ENCODE data around the gene NCKAP5. TPM values are rescaled to one million over a fixed set of nuclear protein-coding genes. Genes with fewer than 3 reads are reported as not detected.
A peak's percentile ranks its signal among the peaks of the same experiment; 100 is the strongest.

The NCKAP5 gene
- total and polyA plus RNA-seq, 9 of the 15 experiments (the other 6 are each of a cell fraction or from before 2014, with no cell fraction given): not detected

- Histone ChIP-seq H2AFZ (ENCODE audit: low read depth, low read length) (no peak overlapping the region), H3K79me2 (ENCODE audit: control insufficient read depth, insufficient read depth, low read length) (no peaks in the 10 kb centered on the region), H3K9me3 (replicated peaks; ENCODE audit: control insufficient read depth, insufficient read depth, low read depth, low read length) (no peaks in the 10 kb centered on the region), H3K9ac (ENCODE audit: insufficient read depth in 1 of 2, low read depth in 2 of 2, low read length in 2 of 2) (no peak overlapping the region), H3K36me3 (ENCODE audit: control insufficient read depth, insufficient read depth, low read length) (no peaks in the 10 kb centered on the region), H3K4me1 (replicated peaks in 1 of 2; ENCODE audit: control insufficient read depth in 2 of 2, insufficient read depth in 2 of 2, low read length in 2 of 2) (no peaks in the 10 kb centered on the region), H3K4me3 (no peak overlapping the region), H3K27me3 (ENCODE audit: control insufficient read depth in 2 of 2, insufficient read depth in 2 of 2, low read length in 2 of 2) (no peaks in the 10 kb centered on the region), H4K20me1 (replicated peaks; ENCODE audit: control insufficient read depth, insufficient read depth, low read length) (no peaks in the 10 kb centered on the region), H3K27ac (ENCODE audit: extremely low read depth, low read depth, low read length) (no peak overlapping the region), H3K9me1 (ENCODE audit: control insufficient read depth, insufficient read depth, low read length) (peaks cover 2% of the 10 kb centered on the region), H3K4me2 (ENCODE audit: insufficient read depth, low read length) (no peak overlapping the region)
- ATAC-seq (no peak), DNase-seq (ENCODE audit: extremely low read depth in 1 of 4, low spot score in 3 of 4) (no peak), FAIRE-seq (no peak)
- TF ChIP-seq ATF3 (IDR thresholded peaks at IDR 0.05): no peak
- TF ChIP-seq ATF3 (CRISPR knock-in tag; conservative IDR thresholded peaks at IDR 0.05): no peak
- TF ChIP-seq NFIC (IDR thresholded peaks at IDR 0.05): peak; percentile 58; the same call in 1 of the 2 replicates
- no peak for TF ChIP-seq HLTF (IDR thresholded peaks at IDR 0.05)
- TF ChIP-seq TCF15 (CRISPR knock-in tag; IDR thresholded peaks at IDR 0.05): no peak
- CTCF ChIA-PET (ENCODE audit: low intra/inter-chr PET ratio): no interaction called here
- POLR2A ChIA-PET: no interaction called here
- in situ Hi-C loops (cut with MboI): no loop called here
- BruUV-seq (replicated peaks): no TSS peak
- 0% methylated on average over 1 of the region's 1 CpG for WGBS (ENCODE audit: insufficient coverage, low coverage, missing lambda C conversion rate)
- intact Hi-C loops (cut with micrococcal nuclease): no loop called here
Observed at GRCh38 chr2:132766573-132766972, 801.7 kb downstream of the NCKAP5 start.

- ATAC-seq (no peak), FAIRE-seq (no peak), DNase-seq (ENCODE audit: extremely low read depth in 1 of 4, low spot score in 3 of 4) (no peak)
- 0% methylated on average over 1 of the region's 1 CpG for WGBS (ENCODE audit: insufficient coverage, low coverage, missing lambda C conversion rate)
- TF ChIP-seq NCOA4 (IDR thresholded peaks at IDR 0.05; ENCODE audit: partially characterized antibody) (no peak), NFIX (CRISPR knock-in tag; IDR thresholded peaks at IDR 0.05; ENCODE audit: low read depth) (peak; percentile 83), NFIC (IDR thresholded peaks at IDR 0.05) (peak; percentile 78)
- Histone ChIP-seq H3K27me3 (ENCODE audit: control insufficient read depth in 2 of 2, insufficient read depth in 2 of 2, low read length in 2 of 2) (no peaks in the 10 kb centered on the region), H3K36me3 (ENCODE audit: control insufficient read depth, insufficient read depth, low read length) (no peaks in the 10 kb centered on the region), H3K27ac (ENCODE audit: extremely low read depth, low read depth, low read length) (no peak overlapping the region), H3K4me1 (replicated peaks in 1 of 2; ENCODE audit: control insufficient read depth in 2 of 2, insufficient read depth in 2 of 2, low read length in 2 of 2) (no peaks in the 10 kb centered on the region), H3K79me2 (ENCODE audit: control insufficient read depth, insufficient read depth, low read length) (no peaks in the 10 kb centered on the region), H3K4me2 (ENCODE audit: insufficient read depth, low read length) (no peak overlapping the region), H2AFZ (ENCODE audit: low read depth, low read length) (no peak overlapping the region), H3K4me3 (no peak overlapping the region), H3K9me3 (replicated peaks; ENCODE audit: control insufficient read depth, insufficient read depth, low read depth, low read length) (no peaks in the 10 kb centered on the region), H4K20me1 (replicated peaks; ENCODE audit: control insufficient read depth, insufficient read depth, low read length) (no peaks in the 10 kb centered on the region), H3K9me1 (ENCODE audit: control insufficient read depth, insufficient read depth, low read length) (peaks cover 2% of the 10 kb centered on the region), H3K9ac (ENCODE audit: insufficient read depth in 1 of 2, low read depth in 2 of 2, low read length in 2 of 2) (no peak overlapping the region)
- POLR2A ChIA-PET: no interaction called here
- intact Hi-C loops (cut with micrococcal nuclease) (no loop called here), in situ Hi-C loops (cut with MboI) (no loop called here)
- BruUV-seq (replicated peaks): no TSS peak
- CTCF ChIA-PET (ENCODE audit: low intra/inter-chr PET ratio): no interaction called here
Observed at GRCh38 chr2:132761437-132761836, 806.8 kb downstream of the NCKAP5 start.

Data from K562 (cell line).